ENCODE measurements around the gene ALMS1. TPM values are rescaled to one million over a fixed set of nuclear protein-coding genes. Genes with fewer than 3 reads are reported as not detected.
"Not testable (repeated sequence)": the region's sequence is repeated elsewhere in the genome, so short reads cannot be mapped to it uniquely, and the experiment has no call there.

The ALMS1 gene
- total RNA-seq, 2 donors from 2014 or later, result 11.7 to 16.6 TPM

GRCh38 chr2:73451263-73451972 is 65.8 kb downstream of the ALMS1 start:
- H3K27me3 ChIP-seq, result no peaks in the 10 kb centered on the region
- H3K27ac ChIP-seq, result no peak overlapping the region
- H3K36me3 ChIP-seq, result no peaks in the 10 kb centered on the region
- H3K4me3 ChIP-seq, result no peak overlapping the region
- no peak overlapping the region for H3K9ac ChIP-seq (ENCODE audit: low read depth in 2 of 2, low read length in 2 of 2)
- H3K4me1 ChIP-seq, result no peaks in the 10 kb centered on the region
- no peak for TF ChIP-seq CTCF (IDR thresholded peaks at IDR 0.05)
- no peaks in the 10 kb centered on the region for H3K9me3 ChIP-seq
- intact Hi-C loops (cut with DNase I), result no loop called here
- DNase-seq, result no peak

GRCh38 chr2:73457982-73458381 is 72.3 kb downstream of the ALMS1 start:
- H3K4me3 ChIP-seq, result no peak overlapping the region
- no peak overlapping the region for H3K27ac ChIP-seq
- no peak overlapping the region for H3K9ac ChIP-seq (ENCODE audit: low read depth in 2 of 2, low read length in 2 of 2)
- H3K9me3 ChIP-seq, result no peaks in the 10 kb centered on the region
- intact Hi-C loops (cut with DNase I), result no loop called here
- no peak for DNase-seq
- H3K36me3 ChIP-seq, result no peaks in the 10 kb centered on the region
- H3K27me3 ChIP-seq, result no peaks in the 10 kb centered on the region
- no peak for TF ChIP-seq CTCF (IDR thresholded peaks at IDR 0.05)
- H3K4me1 ChIP-seq, result no peaks in the 10 kb centered on the region

GRCh38 chr2:73462388-73462787 is 76.8 kb downstream of the ALMS1 start:
- H3K36me3 ChIP-seq; H3K4me3 ChIP-seq; H3K4me1 ChIP-seq; H3K9me3 ChIP-seq; DNase-seq; intact Hi-C loops (cut with DNase I); H3K27me3 ChIP-seq; H3K9ac ChIP-seq (ENCODE audit: low read depth in 2 of 2, low read length in 2 of 2); H3K27ac ChIP-seq: not testable (repeated sequence)

GRCh38 chr2:73468376-73468775 is 82.7 kb downstream of the ALMS1 start:
- DNase-seq, result no peak
- H3K9ac ChIP-seq (ENCODE audit: low read depth in 2 of 2, low read length in 2 of 2), result no peak overlapping the region
- no peak overlapping the region for H3K4me3 ChIP-seq
- H3K36me3 ChIP-seq, result no peaks in the 10 kb centered on the region
- TF ChIP-seq CTCF (IDR thresholded peaks at IDR 0.05), result no peak
- H3K27ac ChIP-seq, result no peak overlapping the region
- no peaks in the 10 kb centered on the region for H3K4me1 ChIP-seq
- no peaks in the 10 kb centered on the region for H3K27me3 ChIP-seq
- intact Hi-C loops (cut with DNase I), result no loop called here
- H3K9me3 ChIP-seq, result no peaks in the 10 kb centered on the region

GRCh38 chr2:73483874-73484273 is 98.2 kb downstream of the ALMS1 start:
- H3K9me3 ChIP-seq; H3K27me3 ChIP-seq; H3K36me3 ChIP-seq; H3K9ac ChIP-seq (ENCODE audit: low read depth in 2 of 2, low read length in 2 of 2); DNase-seq; H3K27ac ChIP-seq; H3K4me3 ChIP-seq; intact Hi-C loops (cut with DNase I); H3K4me1 ChIP-seq: not testable (repeated sequence)

GRCh38 chr2:73487112-73487657 is 101.5 kb downstream of the ALMS1 start:
- no peaks in the 10 kb centered on the region for H3K27me3 ChIP-seq
- intact Hi-C loops (cut with DNase I), result no loop called here
- H3K4me3 ChIP-seq, result no peak overlapping the region
- no peaks in the 10 kb centered on the region for H3K4me1 ChIP-seq
- H3K36me3 ChIP-seq, result no peaks in the 10 kb centered on the region
- no peaks in the 10 kb centered on the region for H3K9me3 ChIP-seq
- no peak overlapping the region for H3K9ac ChIP-seq (ENCODE audit: low read depth in 2 of 2, low read length in 2 of 2)
- DNase-seq, result no peak
- no peak overlapping the region for H3K27ac ChIP-seq
- TF ChIP-seq CTCF (IDR thresholded peaks at IDR 0.05), result no peak
